ENCODE measurements around the gene SORCS2.

The SORCS2 gene

GRCh38 chr4:7526929-7527535, 334.7 kb downstream of the SORCS2 start:
- H3K9me3 ChIP-seq (ENCODE audit: insufficient read depth, low read length, severe bottlenecking) = no peaks in the 10 kb centered on the region
- H3K79me2 ChIP-seq (ENCODE audit: insufficient read depth, low read length) = no peaks in the 10 kb centered on the region
- no peak for TF ChIP-seq EZH2 (IDR thresholded peaks at IDR 0.05; ENCODE audit: borderline replicate concordance, low read depth, low read length, severe bottlenecking)
- TF ChIP-seq CTCF (IDR thresholded peaks at IDR 0.05; ENCODE audit: borderline replicate concordance, extremely low read depth, low read length, poor library complexity, severe bottlenecking) = no peak
- H3K4me3 ChIP-seq (ENCODE audit: low read depth in 1 of 2, low read length in 2 of 2) = no peak overlapping the region
- H3K9ac ChIP-seq (ENCODE audit: low read depth, low read length) = no peak overlapping the region
- no peaks in the 10 kb centered on the region; the same call in none of the 2 replicates for H4K20me1 ChIP-seq (ENCODE audit: insufficient read depth, low read length)
- H2AFZ ChIP-seq (ENCODE audit: low read depth, low read length) = no peak overlapping the region
- H3K27ac ChIP-seq (ENCODE audit: low read length) = no peak overlapping the region
- no peak for DNase-seq
- H3K4me1 ChIP-seq (ENCODE audit: insufficient read depth, low read length) = no peaks in the 10 kb centered on the region
- no peak for ATAC-seq (ENCODE audit: insufficient read depth, low read depth)
- H3K36me3 ChIP-seq (ENCODE audit: insufficient read depth, low read length) = no peaks in the 10 kb centered on the region
- H3K4me2 ChIP-seq (ENCODE audit: insufficient read depth, low read length) = no peak overlapping the region
- peaks cover 14% of the 10 kb centered on the region for H3K27me3 ChIP-seq (ENCODE audit: insufficient read depth, low read length, poor library complexity)

- Histone ChIP-seq H3K9me3 (ENCODE audit: insufficient read depth, low read length, severe bottlenecking) (no peaks in the 10 kb centered on the region), H3K79me2 (ENCODE audit: insufficient read depth, low read length) (no peaks in the 10 kb centered on the region), H3K9ac (ENCODE audit: low read depth, low read length) (no peak overlapping the region), H2AFZ (ENCODE audit: low read depth, low read length) (no peak overlapping the region), H4K20me1 (ENCODE audit: insufficient read depth, low read length) (no peaks in the 10 kb centered on the region; the same call in 1 of the 2 replicates), H3K4me3 (ENCODE audit: low read depth in 1 of 2, low read length in 2 of 2) (no peak overlapping the region), H3K27ac (ENCODE audit: low read length) (no peak overlapping the region), H3K4me1 (ENCODE audit: insufficient read depth, low read length) (no peaks in the 10 kb centered on the region), H3K36me3 (ENCODE audit: insufficient read depth, low read length) (no peaks in the 10 kb centered on the region), H3K27me3 (ENCODE audit: insufficient read depth, low read length, poor library complexity) (peaks cover 10% of the 10 kb centered on the region), H3K4me2 (ENCODE audit: insufficient read depth, low read length) (no peak overlapping the region)
- ATAC-seq (ENCODE audit: insufficient read depth, low read depth) (no peak), DNase-seq (no peak)
- TF ChIP-seq CTCF (IDR thresholded peaks at IDR 0.05; ENCODE audit: borderline replicate concordance, extremely low read depth, low read length, poor library complexity, severe bottlenecking) (no peak), EZH2 (IDR thresholded peaks at IDR 0.05; ENCODE audit: borderline replicate concordance, low read depth, low read length, severe bottlenecking) (no peak)
These were observed 337.2 kb downstream of the SORCS2 start for GRCh38 chr4:7529368-7530080.

- DNase-seq (no peak), ATAC-seq (ENCODE audit: insufficient read depth, low read depth) (no peak)
- Histone ChIP-seq H3K36me3 (ENCODE audit: insufficient read depth, low read length) (no peaks in the 10 kb centered on the region), H3K9me3 (ENCODE audit: insufficient read depth, low read length, severe bottlenecking) (no peaks in the 10 kb centered on the region), H3K4me3 (ENCODE audit: low read depth in 1 of 2, low read length in 2 of 2) (no peak overlapping the region), H3K9ac (ENCODE audit: low read depth, low read length) (no peak overlapping the region), H3K27ac (ENCODE audit: low read length) (no peak overlapping the region), H4K20me1 (ENCODE audit: insufficient read depth, low read length) (no peaks in the 10 kb centered on the region; the same call in 1 of the 2 replicates), H3K4me2 (ENCODE audit: insufficient read depth, low read length) (no peak overlapping the region), H3K79me2 (ENCODE audit: insufficient read depth, low read length) (no peaks in the 10 kb centered on the region), H3K4me1 (ENCODE audit: insufficient read depth, low read length) (no peaks in the 10 kb centered on the region), H2AFZ (ENCODE audit: low read depth, low read length) (no peak overlapping the region), H3K27me3 (ENCODE audit: insufficient read depth, low read length, poor library complexity) (peaks cover 8% of the 10 kb centered on the region)
- TF ChIP-seq EZH2 (IDR thresholded peaks at IDR 0.05; ENCODE audit: borderline replicate concordance, low read depth, low read length, severe bottlenecking) (no peak), CTCF (IDR thresholded peaks at IDR 0.05; ENCODE audit: borderline replicate concordance, extremely low read depth, low read length, poor library complexity, severe bottlenecking) (no peak)
These were observed 337.7 kb downstream of the SORCS2 start for GRCh38 chr4:7530082-7530481.
